ENCODE measurements around the gene DHRS2.

DNA sequence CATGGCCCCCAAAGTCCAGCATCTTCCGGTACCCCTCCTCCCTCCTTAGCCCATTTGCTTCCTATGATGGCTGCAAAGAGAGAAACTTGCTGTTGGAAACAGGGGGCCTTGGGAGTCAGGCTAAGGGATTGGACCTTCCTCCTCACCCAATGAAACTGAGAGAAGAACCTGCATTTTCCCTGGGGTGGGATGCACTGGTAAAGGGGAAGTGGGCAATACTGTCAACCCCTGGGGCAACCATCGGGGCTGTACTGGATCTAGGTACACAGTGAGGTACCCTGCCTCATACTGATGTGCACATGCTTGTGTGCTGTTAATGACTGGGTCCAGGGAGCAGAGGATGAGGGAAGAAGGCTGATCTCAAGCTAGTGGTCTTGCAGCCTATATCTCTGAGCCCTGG, 46.6 kb upstream of the DHRS2 start:
- TF ChIP-seq POLR2A (IDR thresholded peaks at IDR 0.05) = no peak
- TF ChIP-seq, protein P1, sequence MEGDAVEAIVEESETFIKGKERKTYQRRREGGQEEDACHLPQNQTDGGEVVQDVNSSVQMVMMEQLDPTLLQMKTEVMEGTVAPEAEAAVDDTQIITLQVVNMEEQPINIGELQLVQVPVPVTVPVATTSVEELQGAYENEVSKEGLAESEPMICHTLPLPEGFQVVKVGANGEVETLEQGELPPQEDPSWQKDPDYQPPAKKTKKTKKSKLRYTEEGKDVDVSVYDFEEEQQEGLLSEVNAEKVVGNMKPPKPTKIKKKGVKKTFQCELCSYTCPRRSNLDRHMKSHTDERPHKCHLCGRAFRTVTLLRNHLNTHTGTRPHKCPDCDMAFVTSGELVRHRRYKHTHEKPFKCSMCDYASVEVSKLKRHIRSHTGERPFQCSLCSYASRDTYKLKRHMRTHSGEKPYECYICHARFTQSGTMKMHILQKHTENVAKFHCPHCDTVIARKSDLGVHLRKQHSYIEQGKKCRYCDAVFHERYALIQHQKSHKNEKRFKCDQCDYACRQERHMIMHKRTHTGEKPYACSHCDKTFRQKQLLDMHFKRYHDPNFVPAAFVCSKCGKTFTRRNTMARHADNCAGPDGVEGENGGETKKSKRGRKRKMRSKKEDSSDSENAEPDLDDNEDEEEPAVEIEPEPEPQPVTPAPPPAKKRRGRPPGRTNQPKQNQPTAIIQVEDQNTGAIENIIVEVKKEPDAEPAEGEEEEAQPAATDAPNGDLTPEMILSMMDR (IDR thresholded peaks at IDR 0.05) = no peak
